HEK293 (cell line): ENCODE data around the gene DLG2.

Source experiments
- CTCF ChIA-PET: fragments of 350-600 bp; formaldehyde crosslinking; extraction: SDS; loops from one replicate; lab custom pipeline; 2021; ENCODE audit warnings: antibody characterized with exemption; lab: Yijun Ruan, JAX
- POLR2A ChIA-PET: fragments of 300-600 bp; formaldehyde crosslinking; extraction: SDS; loops from one replicate; lab custom pipeline; 2020; ENCODE audit warnings: antibody characterized with exemption, inconsistent platforms; lab: Yijun Ruan, JAX
- H3K27ac ChIP-seq: fragments of 200-500 bp; sonication (Bioruptor generic); 2 replicates; pipeline ENCODE4 v1.5.1; 2014; ENCODE audit warnings: low read depth, low read length, control low read depth, inconsistent platforms; ENCODE audit errors: extremely low read depth
- H3K36me3 ChIP-seq, 2 experiments: fragments of 200-500 bp in 1 of 2; sonication (Bioruptor generic) in 1 of 2; 1 replicate in 1 of 2; 2 replicates in 1 of 2; pipeline ENCODE4 v1.5.1; 2014 to 2017; ENCODE audit warnings: inconsistent platforms in 2 of 2, low read length in 2 of 2; ENCODE audit not compliant: control insufficient read depth in 2 of 2, insufficient read depth in 1 of 2
- H3K4me1 ChIP-seq: fragments of 200-500 bp; sonication (Bioruptor generic); 2 replicates; pipeline ENCODE4 v1.5.1; 2014; ENCODE audit warnings: mild to moderate bottlenecking, low read length, inconsistent platforms; ENCODE audit not compliant: control insufficient read depth, insufficient read depth
- H3K4me3 ChIP-seq: 2 replicates; pipeline ENCODE4 v1.5.1; 2011; ENCODE audit warnings: low read depth, mild to moderate bottlenecking, control low read depth, low read length, moderate library complexity
- H3K9me3 ChIP-seq: fragments of 200-500 bp; sonication (Bioruptor generic); 2 replicates; pipeline ENCODE4 v1.5.1; 2014; ENCODE audit warnings: low read depth, low read length, inconsistent platforms; ENCODE audit not compliant: control insufficient read depth, insufficient read depth
- FEZF1 ChIP-seq: fragments of 450-650 bp; formaldehyde crosslinking; IDR thresholded peaks from 2 replicates; pipeline ENCODE4 v1.5.1; 2016; ENCODE audit warnings: missing biosample characterization, missing genetic modification characterization
- HOXA7 ChIP-seq: sonication (generic); formaldehyde crosslinking; IDR thresholded peaks from 2 replicates; pipeline ENCODE4 v1.8.1; 2022; ENCODE audit warnings: missing genetic modification reagents, borderline replicate concordance
- HOXD13 ChIP-seq: sonication (generic); formaldehyde crosslinking; IDR thresholded peaks from 2 replicates; pipeline ENCODE4 v1.8.0; 2022; ENCODE audit warnings: missing genetic modification reagents, borderline replicate concordance
- KLF9 ChIP-seq: fragments of 450-650 bp; formaldehyde crosslinking; IDR thresholded peaks from 2 replicates; pipeline ENCODE4 v1.5.1; 2016; ENCODE audit warnings: missing biosample characterization, missing genetic modification characterization, low read depth
- SP2 ChIP-seq: fragments of 450-650 bp; formaldehyde crosslinking; IDR thresholded peaks from 2 replicates; pipeline ENCODE4 v1.5.1; 2016; ENCODE audit warnings: missing biosample characterization, missing genetic modification characterization
- TCF7L2 ChIP-seq: IDR thresholded peaks from 2 replicates; pipeline ENCODE4 v1.6.1; 2011; ENCODE audit warnings: low read depth, mild to moderate bottlenecking, inconsistent platforms, low read length, moderate library complexity, borderline replicate concordance
- ZBTB17 ChIP-seq: fragments of 450-650 bp; formaldehyde crosslinking; IDR thresholded peaks from 2 replicates; pipeline ENCODE4 v1.5.1; 2016; ENCODE audit warnings: missing biosample characterization, missing genetic modification characterization
- ZFHX2 ChIP-seq: fragments of 450-650 bp; formaldehyde crosslinking; conservative IDR thresholded peaks from 2 replicates; pipeline ENCODE4 v1.5.1; 2016; ENCODE audit warnings: missing biosample characterization, missing genetic modification characterization
- ZNF133 ChIP-seq: fragments of 450-650 bp; formaldehyde crosslinking; IDR thresholded peaks from 2 replicates; pipeline ENCODE4 v1.5.1; 2016; ENCODE audit warnings: missing biosample characterization, missing genetic modification characterization
- ZNF140 ChIP-seq: fragments of 450-650 bp; formaldehyde crosslinking; IDR thresholded peaks from 2 replicates; pipeline ENCODE4 v1.5.1; 2016; ENCODE audit warnings: missing biosample characterization, missing genetic modification characterization
- ZNF2 ChIP-seq: fragments of 450-650 bp; formaldehyde crosslinking; IDR thresholded peaks from 2 replicates; pipeline ENCODE4 v1.5.1; 2016; ENCODE audit warnings: missing biosample characterization, missing genetic modification characterization
- ZNF202 ChIP-seq: fragments of 450-650 bp; formaldehyde crosslinking; IDR thresholded peaks from 2 replicates; pipeline ENCODE4 v1.5.1; 2016; ENCODE audit warnings: missing biosample characterization, missing genetic modification characterization, borderline replicate concordance
- ZNF266 ChIP-seq: fragments of 450-650 bp; formaldehyde crosslinking; IDR thresholded peaks from 2 replicates; pipeline ENCODE4 v1.5.1; 2016; ENCODE audit warnings: missing biosample characterization, missing genetic modification characterization, low read depth
- ZNF354C ChIP-seq: fragments of 450-650 bp; formaldehyde crosslinking; IDR thresholded peaks from 2 replicates; pipeline ENCODE4 v1.5.1; 2016; ENCODE audit warnings: missing biosample characterization, missing genetic modification characterization, low read depth, borderline replicate concordance
- ZNF416 ChIP-seq: fragments of 450-650 bp; formaldehyde crosslinking; IDR thresholded peaks from 2 replicates; pipeline ENCODE4 v1.5.1; 2016; ENCODE audit warnings: missing biosample characterization, missing genetic modification characterization
- ZNF433 ChIP-seq: fragments of 450-650 bp; formaldehyde crosslinking; IDR thresholded peaks from 2 replicates; pipeline ENCODE4 v1.5.1; 2016; ENCODE audit warnings: missing biosample characterization, missing genetic modification characterization, low read depth
- ZNF560 ChIP-seq: fragments of 450-650 bp; formaldehyde crosslinking; IDR thresholded peaks from 2 replicates; pipeline ENCODE4 v1.5.1; 2017; ENCODE audit warnings: missing biosample characterization, missing genetic modification characterization, borderline replicate concordance
- ZNF654 ChIP-seq: fragments of 450-650 bp; formaldehyde crosslinking; IDR thresholded peaks from 2 replicates; pipeline ENCODE4 v1.5.1; 2016; ENCODE audit warnings: low read depth, missing biosample characterization, missing genetic modification characterization
- ZNF658 ChIP-seq: fragments of 450-650 bp; formaldehyde crosslinking; IDR thresholded peaks from 2 replicates; pipeline ENCODE4; 2016; ENCODE audit warnings: missing biosample characterization, missing genetic modification characterization
- ZNF768 ChIP-seq: fragments of 450-650 bp; formaldehyde crosslinking; IDR thresholded peaks from 2 replicates; pipeline ENCODE4 v1.5.1; 2018; ENCODE audit warnings: missing biosample characterization, mild to moderate bottlenecking, missing genetic modification characterization
- ZNF830 ChIP-seq: fragments of 450-650 bp; IDR thresholded peaks from 2 replicates; pipeline ENCODE4 v1.5.0; 2018; ENCODE audit warnings: missing biosample characterization, missing genetic modification characterization, low read depth, mild to moderate bottlenecking, moderate library complexity
- ZSCAN30 ChIP-seq: fragments of 450-650 bp; IDR thresholded peaks from 2 replicates; pipeline ENCODE4 v1.5.1; 2018; ENCODE audit warnings: missing biosample characterization, mild to moderate bottlenecking, missing genetic modification characterization, moderate library complexity
- ZXDB ChIP-seq: fragments of 450-650 bp; formaldehyde crosslinking; IDR thresholded peaks from 2 replicates; pipeline ENCODE4 v1.5.1; 2016; ENCODE audit warnings: missing biosample characterization, missing genetic modification characterization
- TF ChIP-seq, protein P1 (sequence below): fragments of 450-650 bp; formaldehyde crosslinking; IDR thresholded peaks from 2 replicates; pipeline ENCODE4 v1.5.1; 2016; ENCODE audit warnings: missing biosample characterization, missing genetic modification characterization
- TF ChIP-seq, protein P2 (sequence below): fragments of 450-650 bp; formaldehyde crosslinking; IDR thresholded peaks from 2 replicates; pipeline ENCODE4 v1.5.0; 2017; ENCODE audit warnings: missing biosample characterization, missing genetic modification characterization, borderline replicate concordance
- TF ChIP-seq, protein P3 (sequence below): fragments of 450-650 bp; formaldehyde crosslinking; IDR thresholded peaks from 2 replicates; pipeline ENCODE4 v1.5.1; 2016; ENCODE audit warnings: missing biosample characterization, missing genetic modification characterization
- TF ChIP-seq, protein P4 (sequence below): fragments of 450-650 bp; formaldehyde crosslinking; IDR thresholded peaks from 2 replicates; pipeline ENCODE4 v1.5.1; 2016; ENCODE audit warnings: missing biosample characterization, missing genetic modification characterization

Gene DLG2

GRCh38 chr11:83751041-83751440 lies 1876.1 kb downstream of the DLG2 start:
- POLR2A ChIA-PET = no interaction called here
- Histone ChIP-seq H3K4me1 (no peaks in the 10 kb centered on the region), H3K27ac (no peak overlapping the region), H3K9me3 (no peaks in the 10 kb centered on the region), H3K4me3 (no peak overlapping the region), H3K36me3 (no peaks in the 10 kb centered on the region)
- TF ChIP-seq FEZF1 (no peak), ZNF266 (no peak), ZNF140 (tag by site-specific recombination) (no peak), ZFHX2 (tag by site-specific recombination) (no peak), HOXD13 (no peak), KLF9 (tag by site-specific recombination) (no peak), ZNF202 (tag by site-specific recombination) (no peak), ZNF768 (tag by site-specific recombination) (no peak), ZNF133 (no peak), ZNF433 (no peak), ZNF658 (tag by site-specific recombination) (no peak), ZNF654 (tag by site-specific recombination) (no peak), ZNF416 (tag by site-specific recombination) (no peak), ZNF2 (tag by site-specific recombination) (no peak), SP2 (no peak), TCF7L2 (no peak), ZNF354C (no peak)
- TF ChIP-seq, protein P1, sequence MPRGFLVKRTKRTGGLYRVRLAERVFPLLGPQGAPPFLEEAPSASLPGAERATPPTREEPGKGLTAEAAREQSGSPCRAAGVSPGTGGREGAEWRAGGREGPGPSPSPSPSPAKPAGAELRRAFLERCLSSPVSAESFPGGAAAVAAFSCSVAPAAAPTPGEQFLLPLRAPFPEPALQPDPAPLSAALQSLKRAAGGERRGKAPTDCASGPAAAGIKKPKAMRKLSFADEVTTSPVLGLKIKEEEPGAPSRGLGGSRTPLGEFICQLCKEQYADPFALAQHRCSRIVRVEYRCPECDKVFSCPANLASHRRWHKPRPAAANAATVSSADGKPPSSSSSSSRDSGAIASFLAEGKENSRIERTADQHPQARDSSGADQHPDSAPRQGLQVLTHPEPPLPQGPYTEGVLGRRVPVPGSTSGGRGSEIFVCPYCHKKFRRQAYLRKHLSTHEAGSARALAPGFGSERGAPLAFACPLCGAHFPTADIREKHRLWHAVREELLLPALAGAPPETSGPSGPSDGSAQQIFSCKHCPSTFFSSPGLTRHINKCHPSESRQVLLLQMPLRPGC = no peak
- TF ChIP-seq, protein P2, sequence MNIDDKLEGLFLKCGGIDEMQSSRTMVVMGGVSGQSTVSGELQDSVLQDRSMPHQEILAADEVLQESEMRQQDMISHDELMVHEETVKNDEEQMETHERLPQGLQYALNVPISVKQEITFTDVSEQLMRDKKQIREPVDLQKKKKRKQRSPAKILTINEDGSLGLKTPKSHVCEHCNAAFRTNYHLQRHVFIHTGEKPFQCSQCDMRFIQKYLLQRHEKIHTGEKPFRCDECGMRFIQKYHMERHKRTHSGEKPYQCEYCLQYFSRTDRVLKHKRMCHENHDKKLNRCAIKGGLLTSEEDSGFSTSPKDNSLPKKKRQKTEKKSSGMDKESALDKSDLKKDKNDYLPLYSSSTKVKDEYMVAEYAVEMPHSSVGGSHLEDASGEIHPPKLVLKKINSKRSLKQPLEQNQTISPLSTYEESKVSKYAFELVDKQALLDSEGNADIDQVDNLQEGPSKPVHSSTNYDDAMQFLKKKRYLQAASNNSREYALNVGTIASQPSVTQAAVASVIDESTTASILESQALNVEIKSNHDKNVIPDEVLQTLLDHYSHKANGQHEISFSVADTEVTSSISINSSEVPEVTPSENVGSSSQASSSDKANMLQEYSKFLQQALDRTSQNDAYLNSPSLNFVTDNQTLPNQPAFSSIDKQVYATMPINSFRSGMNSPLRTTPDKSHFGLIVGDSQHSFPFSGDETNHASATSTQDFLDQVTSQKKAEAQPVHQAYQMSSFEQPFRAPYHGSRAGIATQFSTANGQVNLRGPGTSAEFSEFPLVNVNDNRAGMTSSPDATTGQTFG (tag by site-specific recombination) = no peak
- CTCF ChIA-PET = interaction anchor here (0.7 kb wide), 1 partner anchor 809 kb away, joined by 3 read pairs; no protein-coding TSS in a partner anchor

- H3K4me1 ChIP-seq = no peaks in the 10 kb centered on the region
- H3K36me3 ChIP-seq = no peaks in the 10 kb centered on the region
- CTCF ChIA-PET = no interaction called here
- no peaks in the 10 kb centered on the region for H3K9me3 ChIP-seq
- no peak overlapping the region for H3K27ac ChIP-seq
- H3K4me3 ChIP-seq = no peak overlapping the region
- POLR2A ChIA-PET = no interaction called here
- TF ChIP-seq HOXA7 (no peak), ZNF266 (no peak), ZSCAN30 (tag by site-specific recombination) (no peak), ZNF830 (tag by site-specific recombination) (no peak), ZXDB (tag by site-specific recombination) (no peak), ZBTB17 (tag by site-specific recombination) (no peak), ZNF560 (tag by site-specific recombination) (no peak)
- TF ChIP-seq, protein P3, sequence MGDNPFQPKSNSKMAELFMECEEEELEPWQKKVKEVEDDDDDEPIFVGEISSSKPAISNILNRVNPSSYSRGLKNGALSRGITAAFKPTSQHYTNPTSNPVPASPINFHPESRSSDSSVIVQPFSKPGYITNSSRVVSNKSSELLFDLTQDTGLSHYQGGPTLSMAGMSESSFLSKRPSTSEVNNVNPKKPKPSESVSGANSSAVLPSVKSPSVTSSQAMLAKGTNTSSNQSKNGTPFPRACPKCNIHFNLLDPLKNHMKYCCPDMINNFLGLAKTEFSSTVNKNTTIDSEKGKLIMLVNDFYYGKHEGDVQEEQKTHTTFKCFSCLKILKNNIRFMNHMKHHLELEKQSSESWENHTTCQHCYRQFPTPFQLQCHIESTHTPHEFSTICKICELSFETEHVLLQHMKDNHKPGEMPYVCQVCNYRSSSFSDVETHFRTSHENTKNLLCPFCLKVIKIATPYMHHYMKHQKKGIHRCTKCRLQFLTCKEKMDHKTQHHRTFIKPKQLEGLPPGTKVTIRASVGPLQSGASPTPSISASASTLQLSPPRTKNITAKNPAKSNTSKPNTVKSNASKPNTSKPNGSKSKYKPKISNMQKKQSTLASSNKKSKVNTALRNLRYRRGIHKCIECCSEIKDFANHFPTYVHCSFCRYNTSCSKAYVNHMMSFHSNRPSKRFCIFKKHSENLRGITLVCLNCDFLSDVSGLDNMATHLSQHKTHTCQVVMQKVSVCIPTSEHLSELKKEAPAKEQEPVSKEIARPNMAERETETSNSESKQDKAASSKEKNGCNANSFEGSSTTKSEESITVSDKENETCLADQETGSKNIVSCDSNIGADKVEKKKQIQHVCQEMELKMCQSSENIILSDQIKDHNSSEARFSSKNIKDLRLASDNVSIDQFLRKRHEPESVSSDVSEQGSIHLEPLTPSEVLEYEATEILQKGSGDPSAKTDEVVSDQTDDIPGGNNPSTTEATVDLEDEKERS (tag by site-specific recombination) = no peak
- TF ChIP-seq, protein P4, sequence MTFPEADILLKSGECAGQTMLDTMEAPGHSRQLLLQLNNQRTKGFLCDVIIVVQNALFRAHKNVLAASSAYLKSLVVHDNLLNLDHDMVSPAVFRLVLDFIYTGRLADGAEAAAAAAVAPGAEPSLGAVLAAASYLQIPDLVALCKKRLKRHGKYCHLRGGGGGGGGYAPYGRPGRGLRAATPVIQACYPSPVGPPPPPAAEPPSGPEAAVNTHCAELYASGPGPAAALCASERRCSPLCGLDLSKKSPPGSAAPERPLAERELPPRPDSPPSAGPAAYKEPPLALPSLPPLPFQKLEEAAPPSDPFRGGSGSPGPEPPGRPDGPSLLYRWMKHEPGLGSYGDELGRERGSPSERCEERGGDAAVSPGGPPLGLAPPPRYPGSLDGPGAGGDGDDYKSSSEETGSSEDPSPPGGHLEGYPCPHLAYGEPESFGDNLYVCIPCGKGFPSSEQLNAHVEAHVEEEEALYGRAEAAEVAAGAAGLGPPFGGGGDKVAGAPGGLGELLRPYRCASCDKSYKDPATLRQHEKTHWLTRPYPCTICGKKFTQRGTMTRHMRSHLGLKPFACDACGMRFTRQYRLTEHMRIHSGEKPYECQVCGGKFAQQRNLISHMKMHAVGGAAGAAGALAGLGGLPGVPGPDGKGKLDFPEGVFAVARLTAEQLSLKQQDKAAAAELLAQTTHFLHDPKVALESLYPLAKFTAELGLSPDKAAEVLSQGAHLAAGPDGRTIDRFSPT (tag by site-specific recombination) = no peak
Observed at GRCh38 chr11:83746921-83747585, 1880.1 kb downstream of the DLG2 start.
